LNCaP clone FGC (cell line): ENCODE measurements around the gene CRYL1.

Experiments used
- DNase-seq: peaks from one replicate; pipeline ENCODE4 v3.0.0-alpha.2; 2011; ENCODE audit warnings: low read depth
- H3K4me3 ChIP-seq: 2 replicates; pipeline ENCODE4 v1.5.1; 2011; ENCODE audit warnings: mild to moderate bottlenecking, low read depth, low read length, control low read depth
- TF ChIP-seq, protein P1 (sequence below): IDR thresholded peaks from 2 replicates; pipeline ENCODE4 v1.5.1; 2012; ENCODE audit warnings: mild to moderate bottlenecking; ENCODE audit not compliant: control insufficient read depth, insufficient read depth; ENCODE audit errors: extremely low read depth

The CRYL1 gene

DNA sequence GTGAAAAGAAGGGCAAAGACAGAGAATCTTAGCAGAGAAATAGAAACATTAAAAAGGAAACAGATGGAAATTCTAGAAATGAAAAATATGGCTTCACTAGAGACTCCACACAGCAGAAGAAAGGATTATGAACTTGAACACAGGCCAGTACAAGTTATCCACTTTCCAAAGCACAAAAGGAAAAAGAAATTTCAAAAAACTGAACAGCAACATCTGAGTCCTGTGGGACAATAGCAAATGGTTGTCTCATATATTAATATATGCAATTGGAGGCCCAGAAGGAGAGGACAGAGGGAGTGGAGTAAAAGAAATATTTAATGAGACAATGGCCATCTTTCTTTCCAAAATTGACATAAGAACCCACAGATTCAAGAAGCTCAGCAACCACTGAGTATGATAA is 151.8 kb downstream of the CRYL1 start:
- TF ChIP-seq, protein P1, sequence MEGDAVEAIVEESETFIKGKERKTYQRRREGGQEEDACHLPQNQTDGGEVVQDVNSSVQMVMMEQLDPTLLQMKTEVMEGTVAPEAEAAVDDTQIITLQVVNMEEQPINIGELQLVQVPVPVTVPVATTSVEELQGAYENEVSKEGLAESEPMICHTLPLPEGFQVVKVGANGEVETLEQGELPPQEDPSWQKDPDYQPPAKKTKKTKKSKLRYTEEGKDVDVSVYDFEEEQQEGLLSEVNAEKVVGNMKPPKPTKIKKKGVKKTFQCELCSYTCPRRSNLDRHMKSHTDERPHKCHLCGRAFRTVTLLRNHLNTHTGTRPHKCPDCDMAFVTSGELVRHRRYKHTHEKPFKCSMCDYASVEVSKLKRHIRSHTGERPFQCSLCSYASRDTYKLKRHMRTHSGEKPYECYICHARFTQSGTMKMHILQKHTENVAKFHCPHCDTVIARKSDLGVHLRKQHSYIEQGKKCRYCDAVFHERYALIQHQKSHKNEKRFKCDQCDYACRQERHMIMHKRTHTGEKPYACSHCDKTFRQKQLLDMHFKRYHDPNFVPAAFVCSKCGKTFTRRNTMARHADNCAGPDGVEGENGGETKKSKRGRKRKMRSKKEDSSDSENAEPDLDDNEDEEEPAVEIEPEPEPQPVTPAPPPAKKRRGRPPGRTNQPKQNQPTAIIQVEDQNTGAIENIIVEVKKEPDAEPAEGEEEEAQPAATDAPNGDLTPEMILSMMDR = no peak
- DNase-seq = no peak
- H3K4me3 ChIP-seq = no peak overlapping the region

DNA sequence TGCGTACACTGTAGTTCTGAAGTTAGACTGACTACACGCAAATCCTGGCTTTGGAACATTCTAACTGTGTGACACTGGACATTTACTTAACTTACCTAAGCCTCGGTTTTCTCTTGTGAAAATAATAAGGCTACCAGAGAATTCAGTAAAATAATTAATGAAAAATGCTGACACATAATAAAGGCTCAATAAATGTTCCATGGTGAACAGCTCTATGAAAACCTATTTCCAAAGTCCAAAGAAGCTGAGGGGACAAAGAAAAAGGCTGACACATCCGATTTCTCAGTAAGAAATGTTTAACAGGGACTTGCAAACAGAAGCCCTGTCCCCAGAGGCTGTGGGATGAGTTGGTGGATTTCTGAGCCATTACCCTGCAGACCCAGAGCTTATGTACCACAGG is 153.8 kb downstream of the CRYL1 start:
- TF ChIP-seq, protein P1 = no peak
- no peak for DNase-seq
- H3K4me3 ChIP-seq = no peak overlapping the region

DNA sequence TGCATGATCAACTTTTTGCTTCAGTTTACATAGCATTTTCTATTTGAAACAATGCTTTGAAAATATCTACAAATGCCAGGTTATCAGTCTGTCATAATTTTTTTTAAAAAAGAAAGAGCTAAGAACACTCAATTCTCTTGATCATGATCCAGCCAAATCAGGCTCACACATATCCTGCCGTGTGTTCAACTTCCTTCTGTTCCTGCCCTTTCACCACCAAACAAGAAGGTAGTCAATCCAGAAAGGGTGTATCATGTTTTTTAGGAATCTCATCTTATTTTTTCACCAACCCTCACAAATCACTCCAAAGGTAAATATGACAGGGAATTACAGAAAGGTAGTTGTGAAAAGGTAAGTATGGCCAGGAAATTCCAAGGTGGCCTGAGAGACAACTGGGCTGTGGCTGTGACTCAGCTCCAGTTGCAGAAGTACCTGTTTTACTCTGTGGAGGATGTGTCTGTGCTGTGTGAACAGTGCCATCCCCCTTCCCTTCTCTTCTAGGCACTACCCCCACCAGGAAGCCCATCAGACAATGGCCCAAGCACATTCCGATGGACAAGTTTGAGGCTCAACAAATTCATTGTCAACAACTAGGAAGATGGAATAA is 154.7 kb downstream of the CRYL1 start:
- DNase-seq = no peak
- H3K4me3 ChIP-seq = no peak overlapping the region
- TF ChIP-seq, protein P1 = no peak

GRCh38 chr13:20369886-20370361 is 155.7 kb downstream of the CRYL1 start:
- DNase-seq = no peak
- H3K4me3 ChIP-seq = no peak overlapping the region
- TF ChIP-seq, protein P1 = no peak

DNA sequence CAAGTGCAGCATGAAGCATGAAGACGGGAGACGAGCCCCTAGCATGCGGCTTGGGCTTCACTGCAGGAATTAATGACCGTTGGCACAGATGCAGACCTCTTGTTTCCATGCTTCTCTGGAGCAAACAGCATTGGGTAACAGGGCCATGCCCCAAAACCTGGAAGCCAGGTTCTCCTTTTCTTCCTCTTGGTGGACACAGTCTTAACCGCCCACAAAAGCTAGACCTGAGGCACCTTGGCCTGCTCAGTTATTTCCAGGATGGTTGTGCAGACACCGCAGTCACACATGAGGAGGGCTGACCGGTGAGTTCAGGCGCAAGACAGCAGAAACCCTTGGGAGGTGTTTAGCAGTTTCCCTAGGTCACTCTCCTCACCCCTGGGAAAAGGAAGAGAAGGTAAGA is 159.6 kb downstream of the CRYL1 start:
- TF ChIP-seq, protein P1 = no peak
- DNase-seq = no peak
- H3K4me3 ChIP-seq = no peak overlapping the region

DNA sequence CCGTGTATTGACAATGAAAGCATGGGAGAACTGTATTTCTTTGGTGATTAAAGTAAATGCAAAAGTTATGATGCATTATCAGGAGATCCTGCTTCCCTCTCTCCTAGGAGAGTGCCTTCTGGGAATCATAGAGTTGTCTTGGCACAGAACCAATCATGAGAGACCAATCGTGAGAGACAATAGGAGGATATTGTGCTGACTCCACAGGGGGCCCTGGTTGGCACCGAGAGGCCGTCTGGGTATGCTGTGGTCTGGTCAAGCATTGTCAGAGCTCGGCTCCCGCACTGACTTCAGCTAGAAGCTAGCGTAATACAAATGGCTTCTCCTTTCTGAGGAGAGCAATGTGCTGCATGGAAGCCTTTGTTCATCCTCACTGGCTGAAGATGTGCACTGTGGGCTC is 162.1 kb downstream of the CRYL1 start:
- no peak for DNase-seq
- TF ChIP-seq, protein P1 = no peak
- no peak overlapping the region for H3K4me3 ChIP-seq

DNA sequence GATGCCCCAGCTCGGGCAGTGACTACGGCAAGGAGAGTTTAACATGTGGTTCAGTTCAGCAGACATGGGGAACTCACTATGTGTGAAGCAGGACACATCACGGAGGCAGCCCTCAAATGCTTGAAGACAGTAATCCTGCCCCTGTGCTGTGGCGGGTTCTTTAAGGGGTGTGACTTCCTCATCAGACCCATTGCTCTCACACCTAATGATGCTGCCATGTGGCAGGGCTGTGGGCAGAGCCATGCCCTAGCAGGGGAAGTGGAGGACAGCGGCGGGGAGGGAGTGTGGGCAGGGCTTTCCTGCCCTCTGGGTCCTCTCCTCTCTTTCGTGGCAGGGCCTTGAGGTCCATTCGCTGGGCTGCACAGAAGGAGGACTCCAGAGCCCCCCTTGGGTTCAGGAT is 162.5 kb downstream of the CRYL1 start:
- DNase-seq = no peak
- H3K4me3 ChIP-seq = no peak overlapping the region
- TF ChIP-seq, protein P1 = no peak
